Stimulated activated naive CD8-positive, alpha-beta T cell treated with anti-CD3 and anti-CD28 coated beads, Interleukin-15, Interleukin-2, amounts not matched to agents 100 ng/mL and 50 ng/mL, for 24 hours (primary cell): Measurements from ENCODE around the gene CAST.

Source experiments
- H3K27ac Mint-ChIP-seq: one replicate; pipeline ENCODE4 v1.8.0; 2021; ENCODE audit warnings: mild to moderate bottlenecking, mixed read lengths
- H3K27me3 Mint-ChIP-seq: one replicate; pipeline ENCODE4 v1.8.0; 2021; ENCODE audit warnings: mixed read lengths
- H3K36me3 Mint-ChIP-seq: one replicate; pipeline ENCODE4 v1.8.0; 2021; ENCODE audit warnings: low read depth, mixed read lengths
- H3K4me1 Mint-ChIP-seq: one replicate; pipeline ENCODE4 v1.8.0; 2021; ENCODE audit warnings: low read depth, mixed read lengths
- H3K4me3 Mint-ChIP-seq: one replicate; pipeline ENCODE4 v1.8.0; 2021; ENCODE audit warnings: mild to moderate bottlenecking, mixed read lengths
- H3K9me3 Mint-ChIP-seq: one replicate; pipeline ENCODE4 v1.8.0; 2021; ENCODE audit warnings: mixed read lengths

CAST gene

GRCh38 chr5:96636046-96636445 lies 26.1 kb upstream of the CAST start:
- no peak overlapping the region for H3K27ac Mint-ChIP-seq
- no peak overlapping the region for H3K4me3 Mint-ChIP-seq
- no peaks in the 10 kb centered on the region for H3K9me3 Mint-ChIP-seq
- H3K36me3 Mint-ChIP-seq, result no peaks in the 10 kb centered on the region
- H3K4me1 Mint-ChIP-seq, result no peaks in the 10 kb centered on the region
- peaks cover 12% of the 10 kb centered on the region for H3K27me3 Mint-ChIP-seq

DNA sequence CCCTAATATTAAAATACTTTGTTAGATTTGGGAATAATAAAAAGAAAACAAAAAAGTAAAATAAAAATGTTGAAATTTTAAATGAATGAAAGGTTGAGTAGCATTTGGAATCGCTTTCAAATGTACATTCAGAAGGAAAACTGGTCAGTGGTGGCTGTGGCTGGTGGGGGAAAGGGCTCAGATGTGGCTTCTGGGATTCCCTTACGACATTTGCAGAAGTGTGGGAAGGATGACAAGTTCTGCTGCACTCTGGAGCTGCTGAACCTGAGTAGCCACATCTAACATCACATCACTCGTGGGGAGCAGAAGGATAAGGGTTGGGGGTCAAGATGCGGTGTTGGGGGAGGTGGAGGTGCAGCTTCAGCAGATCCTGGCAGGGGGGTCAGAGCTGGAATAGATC lies 25.6 kb upstream of the CAST start:
- Mint-ChIP-seq H3K36me3 (no peaks in the 10 kb centered on the region), H3K4me1 (no peaks in the 10 kb centered on the region), H3K27me3 (peaks cover 12% of the 10 kb centered on the region), H3K9me3 (no peaks in the 10 kb centered on the region), H3K4me3 (no peak overlapping the region), H3K27ac (no peak overlapping the region)

GRCh38 chr5:96637196-96637595 lies 25.0 kb upstream of the CAST start:
- Mint-ChIP-seq H3K36me3 (no peaks in the 10 kb centered on the region), H3K27ac (no peak overlapping the region), H3K9me3 (no peaks in the 10 kb centered on the region), H3K4me1 (peaks cover 3% of the 10 kb centered on the region), H3K4me3 (no peak overlapping the region), H3K27me3 (peaks cover 12% of the 10 kb centered on the region)

- H3K27me3 Mint-ChIP-seq, result peaks cover 12% of the 10 kb centered on the region
- no peaks in the 10 kb centered on the region for H3K36me3 Mint-ChIP-seq
- H3K27ac Mint-ChIP-seq, result no peak overlapping the region
- H3K4me1 Mint-ChIP-seq, result peaks cover 3% of the 10 kb centered on the region
- no peaks in the 10 kb centered on the region for H3K9me3 Mint-ChIP-seq
- no peak overlapping the region for H3K4me3 Mint-ChIP-seq
Measured at GRCh38 chr5:96638561-96638960, 23.6 kb upstream of the CAST start.

GRCh38 chr5:96640696-96641095 lies 21.5 kb upstream of the CAST start:
- peaks cover 3% of the 10 kb centered on the region for H3K27me3 Mint-ChIP-seq
- no peaks in the 10 kb centered on the region for H3K9me3 Mint-ChIP-seq
- H3K27ac Mint-ChIP-seq, result no peak overlapping the region
- peaks cover 3% of the 10 kb centered on the region for H3K4me1 Mint-ChIP-seq
- H3K36me3 Mint-ChIP-seq, result no peaks in the 10 kb centered on the region
- no peak overlapping the region for H3K4me3 Mint-ChIP-seq

GRCh38 chr5:96641368-96642280 lies 20.6 kb upstream of the CAST start:
- H3K4me3 Mint-ChIP-seq, result no peak overlapping the region
- H3K4me1 Mint-ChIP-seq, result peaks cover 3% of the 10 kb centered on the region
- no peaks in the 10 kb centered on the region for H3K27me3 Mint-ChIP-seq
- peak overlapping the region; percentile 2 for H3K27ac Mint-ChIP-seq
- no peaks in the 10 kb centered on the region for H3K36me3 Mint-ChIP-seq
- H3K9me3 Mint-ChIP-seq, result no peaks in the 10 kb centered on the region

DNA sequence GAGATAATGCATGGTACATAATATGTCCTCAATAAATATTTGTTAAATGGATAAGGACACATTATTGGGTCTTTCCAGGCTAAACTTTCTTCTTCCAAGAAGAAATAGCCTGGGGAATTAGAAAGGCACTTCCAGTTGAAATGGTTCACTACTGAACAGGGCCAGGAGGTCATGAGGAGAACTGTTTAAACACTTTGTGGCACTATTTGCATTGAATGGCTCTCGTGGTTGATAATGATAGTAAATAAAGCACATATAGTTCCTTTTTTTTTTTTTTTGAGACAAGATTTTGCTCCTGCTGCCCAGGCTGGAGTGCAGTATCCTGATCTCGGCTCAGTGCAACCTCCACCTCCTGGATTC lies 19.9 kb upstream of the CAST start:
- no peaks in the 10 kb centered on the region for H3K27me3 Mint-ChIP-seq
- peaks cover 3% of the 10 kb centered on the region for H3K4me1 Mint-ChIP-seq
- H3K36me3 Mint-ChIP-seq, result no peaks in the 10 kb centered on the region
- no peak overlapping the region for H3K27ac Mint-ChIP-seq
- H3K4me3 Mint-ChIP-seq, result no peak overlapping the region
- no peaks in the 10 kb centered on the region for H3K9me3 Mint-ChIP-seq

DNA sequence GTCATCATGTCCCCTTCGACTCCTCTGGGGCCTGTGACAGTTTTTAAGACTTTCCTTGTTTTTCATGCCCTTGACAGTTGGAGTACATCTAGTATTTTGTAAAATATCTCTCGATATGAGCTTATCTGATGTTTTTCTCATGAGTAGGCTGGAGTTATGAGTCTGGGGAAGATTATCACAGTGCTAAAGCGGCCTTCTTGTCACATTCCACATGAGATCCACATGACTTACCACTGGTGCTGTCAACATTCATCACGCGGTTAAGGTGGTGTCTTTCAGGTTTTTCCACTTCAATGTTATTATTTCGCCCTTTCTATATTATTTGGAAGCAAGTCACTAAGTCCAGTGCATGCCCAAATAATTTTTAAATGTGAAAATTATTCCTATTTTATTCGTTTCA lies 17.1 kb upstream of the CAST start:
- peaks cover 5% of the 10 kb centered on the region for H3K27me3 Mint-ChIP-seq
- H3K9me3 Mint-ChIP-seq, result no peaks in the 10 kb centered on the region
- peaks cover 7% of the 10 kb centered on the region for H3K4me1 Mint-ChIP-seq

GRCh38 chr5:96648023-96648422 lies 14.2 kb upstream of the CAST start:
- Mint-ChIP-seq H3K27ac (no peak overlapping the region), H3K36me3 (no peaks in the 10 kb centered on the region), H3K9me3 (no peaks in the 10 kb centered on the region), H3K4me1 (peaks cover 4% of the 10 kb centered on the region), H3K27me3 (peaks cover 22% of the 10 kb centered on the region), H3K4me3 (no peak overlapping the region)

More for the DNA sequence above, 17.1 kb upstream of the CAST start:
- Mint-ChIP-seq H3K27ac (no peak overlapping the region), H3K36me3 (no peaks in the 10 kb centered on the region), H3K4me3 (no peak overlapping the region)

DNA sequence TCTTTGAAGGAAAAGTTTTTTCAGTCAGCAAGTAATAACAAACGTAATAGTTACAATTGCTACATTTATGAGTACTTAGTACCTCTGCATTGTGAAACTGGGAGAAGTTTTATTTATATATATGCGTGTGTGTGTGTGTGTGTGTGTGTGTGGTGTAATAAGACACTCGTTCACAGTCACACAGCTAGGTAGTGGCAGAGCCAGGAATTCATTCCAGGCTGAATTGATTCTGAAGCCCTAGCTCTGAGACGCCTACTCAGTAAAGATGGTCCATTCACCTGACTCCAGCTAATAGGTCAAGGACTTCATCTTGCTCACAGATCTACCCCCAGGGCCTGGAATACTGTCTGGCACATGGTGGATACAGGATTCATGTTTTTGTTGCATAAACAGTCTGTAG lies 13.6 kb upstream of the CAST start:
- H3K36me3 Mint-ChIP-seq, result no peaks in the 10 kb centered on the region
- peaks cover 22% of the 10 kb centered on the region for H3K27me3 Mint-ChIP-seq
- peaks cover 4% of the 10 kb centered on the region for H3K4me1 Mint-ChIP-seq
- H3K4me3 Mint-ChIP-seq, result no peak overlapping the region
- H3K9me3 Mint-ChIP-seq, result no peaks in the 10 kb centered on the region
- H3K27ac Mint-ChIP-seq, result no peak overlapping the region

DNA sequence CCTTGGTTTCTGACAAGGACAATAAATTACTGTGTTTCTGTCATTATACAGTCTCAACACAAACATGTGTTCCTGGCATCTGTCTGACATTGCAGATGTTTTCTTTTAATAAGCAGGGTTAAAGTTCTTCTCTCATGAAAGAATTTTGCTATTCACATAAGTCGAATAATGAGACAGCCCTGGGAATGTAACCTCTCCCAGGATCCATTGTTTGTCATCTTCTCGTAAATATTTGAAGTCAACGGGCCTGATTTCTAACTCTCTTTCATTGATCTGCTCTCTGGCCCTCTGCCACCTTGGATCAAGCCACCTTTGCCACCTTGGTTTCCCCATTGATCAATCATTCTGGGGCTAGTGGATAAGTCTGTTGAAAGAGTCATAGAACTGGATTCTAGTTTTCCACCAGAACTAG lies 12.9 kb upstream of the CAST start:
- Mint-ChIP-seq H3K4me1 (peaks cover 5% of the 10 kb centered on the region), H3K36me3 (no peaks in the 10 kb centered on the region), H3K4me3 (no peak overlapping the region), H3K9me3 (no peaks in the 10 kb centered on the region), H3K27me3 (peaks cover 28% of the 10 kb centered on the region), H3K27ac (no peak overlapping the region)

GRCh38 chr5:96649681-96650540 lies 12.3 kb upstream of the CAST start:
- Mint-ChIP-seq H3K27me3 (peaks cover 32% of the 10 kb centered on the region), H3K27ac (no peak overlapping the region), H3K4me3 (no peak overlapping the region)

GRCh38 chr5:96651047-96651446 lies 11.1 kb upstream of the CAST start:
- no peak overlapping the region for H3K27ac Mint-ChIP-seq
- H3K4me1 Mint-ChIP-seq, result peaks cover 21% of the 10 kb centered on the region
- H3K4me3 Mint-ChIP-seq, result no peak overlapping the region
- H3K9me3 Mint-ChIP-seq, result no peaks in the 10 kb centered on the region
- no peaks in the 10 kb centered on the region for H3K36me3 Mint-ChIP-seq
- peaks cover 36% of the 10 kb centered on the region for H3K27me3 Mint-ChIP-seq

More at GRCh38 chr5:96649681-96650540, 12.3 kb upstream of the CAST start:
- Mint-ChIP-seq H3K36me3 (no peaks in the 10 kb centered on the region), H3K4me1 (peaks cover 10% of the 10 kb centered on the region), H3K9me3 (no peaks in the 10 kb centered on the region)

- Mint-ChIP-seq H3K9me3 (no peaks in the 10 kb centered on the region), H3K36me3 (no peaks in the 10 kb centered on the region), H3K4me3 (no peak overlapping the region), H3K4me1 (peaks cover 31% of the 10 kb centered on the region), H3K27ac (no peak overlapping the region), H3K27me3 (peaks cover 43% of the 10 kb centered on the region)
Measured at GRCh38 chr5:96651948-96652753, 10.0 kb upstream of the CAST start.
